Stimulated activated CD4-positive, alpha-beta T cell treated with anti-CD3 and anti-CD28 coated beads, Interleukin-4, amount 100 ng/mL, for 24 hours (primary cell): ENCODE data around the gene ARPC1B.
A peak's percentile ranks its signal among the peaks of the same experiment; 100 is the strongest.
"Not testable (repeated sequence)": the region's sequence is repeated elsewhere in the genome, so short reads cannot be mapped to it uniquely, and the experiment has no call there.

ENCODE experiments used
- DNase-seq: peaks from one replicate; pipeline ENCODE4 v3.0.0-alpha.2; 2020

ARPC1B gene

GRCh38 chr7:99374111-99375064 is at the start of gene ARPC1B:
ARPC1B (plus strand) TSS chr7:99374730; CDS start chr7:99385715, 10,985 bp downstream.
- peak; percentile 85 for DNase-seq

GRCh38 chr7:99325001-99325493 is 49.5 kb upstream of the ARPC1B start:
- DNase-seq, result no peak

- DNase-seq, result peak; percentile 92
Observed at GRCh38 chr7:99325592-99326407, 48.7 kb upstream of the ARPC1B start, which contains the start of gene ARPC1A. ARPC1A (plus strand) TSS chr7:99325898; CDS start chr7:99333354, 7,456 bp downstream.

GRCh38 chr7:99326408-99326782 is 48.1 kb upstream of the ARPC1B start:
- no peak for DNase-seq

GRCh38 chr7:99330314-99330961 is 44.1 kb upstream of the ARPC1B start:
- peak; percentile 16 for DNase-seq

GRCh38 chr7:99331002-99331401 is 43.5 kb upstream of the ARPC1B start:
- DNase-seq, result peak; percentile 12

GRCh38 chr7:99339595-99339994 is 34.9 kb upstream of the ARPC1B start:
- no peak for DNase-seq

GRCh38 chr7:99340659-99341058 is 33.9 kb upstream of the ARPC1B start:
- DNase-seq, result no peak

GRCh38 chr7:99344061-99344647 is 30.4 kb upstream of the ARPC1B start:
- no peak for DNase-seq

GRCh38 chr7:99350641-99351040 is 23.9 kb upstream of the ARPC1B start:
- DNase-seq, result not testable (repeated sequence)

GRCh38 chr7:99352247-99352646 is 22.3 kb upstream of the ARPC1B start:
- no peak for DNase-seq

- no peak for DNase-seq
Observed at GRCh38 chr7:99355098-99355497, 19.4 kb upstream of the ARPC1B start.

- DNase-seq, result no peak
Observed at GRCh38 chr7:99357701-99358490, 16.6 kb upstream of the ARPC1B start.

- not testable (repeated sequence) for DNase-seq
Observed at GRCh38 chr7:99358521-99358920, 16.0 kb upstream of the ARPC1B start.

- DNase-seq, result no peak
Observed at GRCh38 chr7:99359465-99360154, 14.9 kb upstream of the ARPC1B start.

- DNase-seq, result no peak
Observed at GRCh38 chr7:99362801-99363200, 11.7 kb upstream of the ARPC1B start.

- DNase-seq, result no peak
Observed at GRCh38 chr7:99363286-99363685, 11.2 kb upstream of the ARPC1B start.

- peak; percentile 69 for DNase-seq
Observed at GRCh38 chr7:99365318-99366141, 9.0 kb upstream of the ARPC1B start.

GRCh38 chr7:99366646-99367045 is 7.9 kb upstream of the ARPC1B start:
- DNase-seq, result no peak
